A673 (cell line): ENCODE results near the gene STX7. TPM values are rescaled to one million over a fixed set of nuclear protein-coding genes. Genes with fewer than 3 reads are reported as not detected.
A peak's percentile ranks its signal among the peaks of the same experiment; 100 is the strongest.

ENCODE experiments used
- BruUV-seq: library from RNA; stranded (reverse); fragments of 400-500 nt; replicated peaks from 2 replicates; lab custom pipeline; 2021; lab: Mats Ljungman, UMichigan
- CTCF ChIA-PET: fragments of 300-600 bp; sonication (Branson Sonifier 250); formaldehyde crosslinking; loops from one replicate; lab custom pipeline; 2022; ENCODE audit warnings: antibody characterized with exemption; lab: Charles Lee
- POLR2A ChIA-PET: fragments of 300-600 bp; sonication (Branson Sonifier 250); formaldehyde crosslinking; loops from one replicate; lab custom pipeline; 2022; ENCODE audit warnings: antibody characterized with exemption; ENCODE audit not compliant: low non-redundant PET; lab: Charles Lee
- DNase-seq: peaks from one replicate; pipeline ENCODE4 v3.0.0-alpha.2; 2015; ENCODE audit warnings: low spot score
- H3K27ac ChIP-seq: fragments of 200-600 bp; sonication (generic); 2 replicates; pipeline ENCODE4 v1.5.1; 2016; ENCODE audit warnings: mixed run types, low read depth, mild to moderate bottlenecking, mixed read lengths, antibody characterized with exemption, low read length; ENCODE audit not compliant: poor library complexity, severe bottlenecking
- H3K27me3 ChIP-seq: fragments of 200-600 bp; sonication (generic); replicated peaks from 2 replicates; pipeline ENCODE4 v1.6.1; 2017; ENCODE audit warnings: mixed run types, low read depth, mild to moderate bottlenecking, mixed read lengths, antibody characterized with exemption, low read length; ENCODE audit not compliant: insufficient read depth, poor library complexity
- H3K36me3 ChIP-seq: fragments of 200-600 bp; sonication (generic); 2 replicates; pipeline ENCODE4 v1.6.1; 2016; ENCODE audit warnings: mixed run types, mild to moderate bottlenecking, mixed read lengths, antibody characterized with exemption, low read length; ENCODE audit not compliant: insufficient read depth, poor library complexity, severe bottlenecking
- H3K4me1 ChIP-seq: fragments of 200-600 bp; sonication (generic); 2 replicates; pipeline ENCODE4 v1.6.1; 2017; ENCODE audit warnings: mixed run types, mild to moderate bottlenecking, mixed read lengths, antibody characterized with exemption, low read length; ENCODE audit not compliant: insufficient read depth, poor library complexity, severe bottlenecking
- H3K4me3 ChIP-seq: fragments of 200-600 bp; sonication (generic); 2 replicates; pipeline ENCODE4 v1.5.1; 2016; ENCODE audit warnings: low read depth, mixed run types, mild to moderate bottlenecking, mixed read lengths, low read length; ENCODE audit not compliant: poor library complexity, severe bottlenecking
- H3K9me3 ChIP-seq: fragments of 200-600 bp; sonication (generic); 2 replicates; pipeline ENCODE4 v1.6.1; 2016; ENCODE audit warnings: mixed run types, low read depth, mild to moderate bottlenecking, mixed read lengths, antibody characterized with exemption, low read length; ENCODE audit not compliant: poor library complexity, severe bottlenecking
- CTCF ChIP-seq: fragments of 300-800, 200-600 bp; sonication (generic); conservative IDR thresholded peaks from 2 replicates; pipeline ENCODE4 v1.5.1; 2017; ENCODE audit warnings: low read depth, mild to moderate bottlenecking, antibody characterized with exemption, low read length, moderate library complexity, mixed read lengths
- EZH2 ChIP-seq: fragments of 200-600 bp; sonication (generic); IDR thresholded peaks from 2 replicates; pipeline ENCODE4 v1.6.1; 2017; ENCODE audit warnings: borderline replicate concordance, low read depth, mild to moderate bottlenecking, mixed read lengths, antibody characterized with exemption, low read length; ENCODE audit not compliant: poor library complexity, severe bottlenecking
- intact Hi-C: fragments of 100-400 bp; cut with micrococcal nuclease; formaldehyde crosslinking; loops from one replicate; pipeline ENCODE4 v1.10.0; 2022; ENCODE audit not compliant: unreplicated experiment
- total RNA-seq: library from RNA; stranded (reverse); gene quantifications from 2 replicates; pipeline ENCODE4 v1.2.3, GENCODE V29; 2021

The STX7 gene
- total RNA-seq, 1 experiment from 2014 or later: 19.5 TPM

DNA sequence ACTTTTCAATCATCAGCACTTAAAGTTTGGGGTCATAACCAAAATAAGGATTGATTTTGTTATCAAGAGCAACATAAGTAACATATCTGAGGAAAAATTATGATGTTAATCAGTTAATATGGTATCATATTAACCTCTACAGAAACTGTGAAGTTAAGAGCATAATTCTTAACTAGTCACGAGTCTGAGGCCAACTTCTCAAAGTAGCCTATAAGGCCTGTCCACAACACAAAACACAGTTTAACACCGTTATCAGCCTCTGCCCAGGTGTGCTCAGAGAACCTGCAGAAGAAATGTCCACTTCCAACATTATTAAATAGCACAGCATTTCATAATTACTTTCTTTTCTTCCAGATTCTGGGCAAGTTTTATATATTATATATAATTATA lies 1.1 kb downstream of the STX7 start:
- ChIA-PET POLR2A (no interaction called here), CTCF (no interaction called here)
- TF ChIP-seq CTCF: no peak
- no peak for TF ChIP-seq EZH2
- Histone ChIP-seq H3K9me3 (no peaks in the 10 kb centered on the region), H3K27me3 (peaks cover 22% of the 10 kb centered on the region), H3K4me3 (peak overlapping the region; percentile 83), H3K36me3 (no peaks in the 10 kb centered on the region), H3K4me1 (peaks cover 6% of the 10 kb centered on the region), H3K27ac (no peak overlapping the region)
- DNase-seq: no peak
- BruUV-seq: no TSS peak
- intact Hi-C loops: no loop called here

- POLR2A ChIA-PET: no interaction called here
- H3K27ac ChIP-seq: no peak overlapping the region
- TF ChIP-seq EZH2 (no peak), CTCF (no peak)
Measured at GRCh38 chr6:132511210-132511830, 1.6 kb downstream of the STX7 start.

GRCh38 chr6:132506869-132507808 lies 5.8 kb downstream of the STX7 start:
- intact Hi-C loops: no loop called here
- no TSS peak for BruUV-seq
- Histone ChIP-seq H3K4me1 (peaks cover 5% of the 10 kb centered on the region), H3K4me3 (no peak overlapping the region), H3K27me3 (no peaks in the 10 kb centered on the region), H3K36me3 (no peaks in the 10 kb centered on the region), H3K9me3 (no peaks in the 10 kb centered on the region), H3K27ac (no peak overlapping the region)
- ChIA-PET CTCF (no interaction called here), POLR2A (no interaction called here)
- TF ChIP-seq CTCF (no peak), EZH2 (no peak)
- DNase-seq: no peak

More at GRCh38 chr6:132511210-132511830, 1.6 kb downstream of the STX7 start:
- Histone ChIP-seq H3K9me3 (no peaks in the 10 kb centered on the region), H3K36me3 (no peaks in the 10 kb centered on the region), H3K27me3 (peaks cover 20% of the 10 kb centered on the region), H3K4me1 (peaks cover 6% of the 10 kb centered on the region), H3K4me3 (no peak overlapping the region)
- intact Hi-C loops: no loop called here
- CTCF ChIA-PET: no interaction called here
- no peak for DNase-seq
- no TSS peak for BruUV-seq
